ENCODE measurements around the gene TMEM200A.

Gene TMEM200A

DNA sequence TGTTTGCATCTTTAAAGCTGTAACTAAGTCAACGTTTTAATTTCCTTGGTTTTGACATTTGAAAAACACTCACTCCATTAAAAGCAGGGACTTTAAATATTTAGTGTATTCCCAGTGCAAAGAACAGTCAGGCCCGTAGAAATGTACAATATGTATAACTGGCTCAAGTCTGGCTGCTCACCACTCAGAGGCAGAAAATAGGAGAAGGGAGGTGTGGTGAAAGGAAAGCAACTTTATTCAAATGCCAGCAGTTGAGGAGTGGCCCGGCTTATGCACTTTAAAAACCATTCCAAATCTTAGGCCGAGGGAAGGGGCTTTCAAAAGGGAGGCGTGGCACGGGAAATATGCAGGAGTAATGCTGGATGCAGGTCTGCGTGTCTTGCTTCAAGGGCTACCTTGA is 120.6 kb downstream of the TMEM200A start:
- DNase-seq (ENCODE audit: low read depth), result no peak
- TF ChIP-seq, protein P1, sequence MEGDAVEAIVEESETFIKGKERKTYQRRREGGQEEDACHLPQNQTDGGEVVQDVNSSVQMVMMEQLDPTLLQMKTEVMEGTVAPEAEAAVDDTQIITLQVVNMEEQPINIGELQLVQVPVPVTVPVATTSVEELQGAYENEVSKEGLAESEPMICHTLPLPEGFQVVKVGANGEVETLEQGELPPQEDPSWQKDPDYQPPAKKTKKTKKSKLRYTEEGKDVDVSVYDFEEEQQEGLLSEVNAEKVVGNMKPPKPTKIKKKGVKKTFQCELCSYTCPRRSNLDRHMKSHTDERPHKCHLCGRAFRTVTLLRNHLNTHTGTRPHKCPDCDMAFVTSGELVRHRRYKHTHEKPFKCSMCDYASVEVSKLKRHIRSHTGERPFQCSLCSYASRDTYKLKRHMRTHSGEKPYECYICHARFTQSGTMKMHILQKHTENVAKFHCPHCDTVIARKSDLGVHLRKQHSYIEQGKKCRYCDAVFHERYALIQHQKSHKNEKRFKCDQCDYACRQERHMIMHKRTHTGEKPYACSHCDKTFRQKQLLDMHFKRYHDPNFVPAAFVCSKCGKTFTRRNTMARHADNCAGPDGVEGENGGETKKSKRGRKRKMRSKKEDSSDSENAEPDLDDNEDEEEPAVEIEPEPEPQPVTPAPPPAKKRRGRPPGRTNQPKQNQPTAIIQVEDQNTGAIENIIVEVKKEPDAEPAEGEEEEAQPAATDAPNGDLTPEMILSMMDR (IDR thresholded peaks at IDR 0.05; ENCODE audit: control insufficient read depth, extremely low read depth, insufficient read depth), result no peak
- H3K4me3 ChIP-seq (ENCODE audit: low read depth, low read length), result no peak overlapping the region

DNA sequence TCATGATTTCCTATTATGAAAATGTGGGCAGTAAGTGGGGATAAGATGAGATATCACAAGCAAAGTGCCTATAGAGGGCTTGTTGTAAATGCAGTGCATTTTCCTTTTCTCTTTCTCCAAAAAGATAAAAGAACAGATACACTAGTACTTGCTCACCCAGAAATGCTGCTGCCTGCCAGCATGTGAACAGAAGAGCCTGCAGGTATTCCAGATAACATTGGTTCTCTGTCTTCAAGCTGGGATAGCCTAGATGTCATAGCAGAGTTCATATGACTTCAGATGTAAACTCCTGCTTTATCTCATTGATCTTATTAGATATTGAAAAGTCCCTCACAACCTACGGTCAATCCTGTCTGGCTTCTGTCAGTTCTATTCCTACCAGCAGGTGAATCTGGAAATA is 123.7 kb downstream of the TMEM200A start:
- TF ChIP-seq, protein P1 (IDR thresholded peaks at IDR 0.05; ENCODE audit: control insufficient read depth, extremely low read depth, insufficient read depth), result no peak
- H3K4me3 ChIP-seq (ENCODE audit: low read depth, low read length), result no peak overlapping the region
- no peak for DNase-seq (ENCODE audit: low read depth)
